Fibroblast of lung (primary cell): ENCODE results near the gene SFMBT2.

Source experiments
- CTCF ChIP-seq, 2 donors: IDR thresholded peaks in 1 of 2; conservative IDR thresholded peaks in 1 of 2; 1 replicate in 1 of 2; 2 replicates in 1 of 2; pipeline ENCODE4 v1.5.1; 2011 to 2012; ENCODE audit warnings: low read length in 2 of 2, control low read depth in 1 of 2, inconsistent platforms in 1 of 2, low read depth in 1 of 2, mild to moderate bottlenecking in 1 of 2
- EZH2 ChIP-seq: IDR thresholded peaks from 2 replicates; pipeline ENCODE4 v1.5.1; 2012; ENCODE audit warnings: low read length, control low read depth, mild to moderate bottlenecking; ENCODE audit errors: missing control alignments

GRCh38 chr10:7269988-7270387, 140.8 kb downstream of the SFMBT2 start:
- TF ChIP-seq CTCF (conservative IDR thresholded peaks at IDR 0.05 in 1 of 2, IDR thresholded peaks at IDR 0.05 in 1 of 2; ENCODE audit: low read depth in 1 of 2, low read length in 2 of 2) = no peak
- TF ChIP-seq EZH2 = no peak
